Heart right ventricle (tissue), 16 donors: ENCODE results near the gene L3MBTL1. TPM values are rescaled to one million over a fixed set of nuclear protein-coding genes. Genes with fewer than 3 reads are reported as not detected.

Source experiments
- ATAC-seq, 8 donors: fragments of 200-7000 bp; cut with Tn5 transposase; one replicate each; pipeline ENCODE4 v1.9.1; 2020; ENCODE audit warnings: mild to moderate bottlenecking in 8 of 8, moderate library complexity in 8 of 8, moderate number of reproducible peaks in 1 of 8
- DNase-seq, 2 donors: peaks; one replicate each; pipeline ENCODE4 v3.0.0-alpha.2; 2020
- H3K27ac ChIP-seq, 10 donors: fragments of 200-600 bp; sonication (generic) in 2 of 10; one replicate each; pipeline versions ENCODE4 v1.5.0 to v1.8.0; 2020 to 2022; ENCODE audit warnings: mild to moderate bottlenecking in 3 of 10
- H3K27me3 ChIP-seq, 7 donors: fragments of 200-600 bp; one replicate each; pipeline ENCODE4 v1.8.0; 2021 to 2022; ENCODE audit warnings: mild to moderate bottlenecking in 2 of 7
- H3K36me3 ChIP-seq, 9 donors: fragments of 200-600 bp; sonication (generic) in 1 of 9; one replicate each; pipeline versions ENCODE4 v1.5.0 to v1.8.0; 2020 to 2022; ENCODE audit warnings: mild to moderate bottlenecking in 2 of 9
- H3K4me1 ChIP-seq, 9 donors: fragments of 200-600 bp; sonication (generic) in 1 of 9; one replicate each; pipeline versions ENCODE4 v1.5.0 to v1.8.0; 2020 to 2022; ENCODE audit warnings: mild to moderate bottlenecking in 4 of 9
- H3K4me3 ChIP-seq, 10 donors: fragments of 200-600 bp; sonication (generic) in 2 of 10; one replicate each; pipeline versions ENCODE4 v1.5.0 to v1.8.0; 2020 to 2022; ENCODE audit warnings: mild to moderate bottlenecking in 7 of 10, moderate library complexity in 2 of 10
- H3K9me3 ChIP-seq, 11 donors: fragments of 200-600 bp in 10 of 11; sonication (generic) in 2 of 11; one replicate each; pipeline versions ENCODE4 v1.5.0 to v1.8.0; 2013 to 2022; ENCODE audit warnings: mild to moderate bottlenecking in 2 of 11, control low read depth in 1 of 11, moderate library complexity in 1 of 11
- WGBS, 2 donors: extraction: QIAGEN DNeasy Blood & Tissue Kit; methylation state at CpG; one replicate each; pipeline ENCODE4 v1.1.7; 2013; ENCODE audit warnings: inconsistent platforms in 1 of 2; 5-methylcytosine and 5-hydroxymethylcytosine counted together
- intact Hi-C, 10 donors: fragments of 100-400 bp; cut with DNase I; formaldehyde crosslinking; loops; one replicate each; pipeline versions ENCODE4 v1.11.1 to v1.14.2; 2022
- polyA plus RNA-seq, 2 donors: library from polyadenylated mRNA; stranded (reverse); fragments of 200-250 nt; gene quantifications; one replicate each; pipeline ENCODE4 v1.2.3, GENCODE V29; 2013
- total RNA-seq, 10 donors: library from RNA; stranded (reverse); fragmentation: NEBNext Ultra II Directional in 3 of 10; extraction: Animal tissue kit (Norgen Biotek cat#: 25700) in 3 of 10; gene quantifications; one replicate each; pipeline versions ENCODE4 v1.2.1 to v1.2.4, GENCODE V29; 2021 to 2023
- TF ChIP-seq, protein P1 (sequence below), 9 donors: fragments of 200-600 bp; sonication (generic) in 2 of 9; IDR thresholded peaks; one replicate each; pipeline versions ENCODE4 v1.5.0 to v1.8.0; 2021 to 2022; ENCODE audit warnings: antibody characterized with exemption in 9 of 9, mild to moderate bottlenecking in 5 of 9, moderate library complexity in 1 of 9
- donor health status: Arrhythmogenic right ventricular cardiomyopathy.
- donor health status: ischemic (EF 13 %, LVEDD 7.1; RV severe dilation, severe dysfunction).
- donor health status: healthy with polysubstance abuse.
- donor health status: DM: no; HTN: yes; CAD: no.
- donor health status: DM: no; HTN: no; CAD: no.
- donor health status: ischemic (EF 25% LVEDD 6.9; RV normal size, moderate dysfunction).
- donor health status: ischemic (EF 25% LVEDD 5.7; RV mildly dilated, moderate dysfunction).
- donor health status: healthy.
- donor health status: DM: yes; HTN: yes; CAD: no.
- donor health status: Ischemic cardiomyopathy.
- donor health status: ischemic (EF 35%, LVEDD 5.7; RV mildly dilated, moderate dysfunction).
- donor health status: nonischemic (EF 11% LVEDD 7.7; RV severe dilation, severe dysfunction).
- donor health status: DM: yes; HTN: yes; CAD: no.
- donor health status: PGD.
- donor health status: ischemic (EF 29% LVEDD 5.4; RV normal size, mild dysfunction).
- donor health status: nonischemic (EF 23%, LVEDD 6.1; RV moderate dilation, normal function).

Gene L3MBTL1
- total and polyA plus RNA-seq, 12 donors: 1.2 to 9.0 (median 4.9) TPM

DNA sequence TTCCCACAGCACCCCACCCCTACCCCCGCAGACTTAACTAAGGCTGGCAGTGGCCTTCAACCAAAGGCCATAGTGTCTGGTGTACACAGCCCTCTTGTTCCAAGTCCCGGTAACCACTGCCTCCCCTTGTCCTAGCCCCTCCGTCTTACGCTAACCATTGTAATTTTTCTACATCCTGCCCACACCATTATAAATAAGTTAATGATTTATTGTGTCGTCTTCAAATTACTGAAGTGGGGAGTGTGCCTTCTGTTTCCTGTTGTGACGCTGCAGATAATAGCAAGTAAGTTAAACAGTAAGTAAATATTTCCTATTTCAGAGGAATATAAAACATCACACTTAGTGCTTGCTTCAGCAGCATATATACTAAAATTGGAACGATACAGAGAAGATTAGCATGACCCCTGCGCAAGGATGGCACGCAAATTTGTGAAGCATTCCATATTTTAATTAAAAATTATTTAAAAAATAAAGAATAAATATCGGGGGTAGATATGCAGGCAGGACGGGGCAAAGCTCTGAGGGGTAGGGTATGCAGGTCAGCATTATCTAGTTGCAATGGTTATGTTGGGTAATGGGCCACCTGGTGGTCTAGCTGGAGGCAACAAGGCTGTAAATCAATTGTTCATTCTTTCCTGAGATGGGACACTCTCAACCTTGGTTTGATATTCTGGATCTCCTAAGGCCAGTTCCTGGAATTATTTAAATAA lies 34.7 kb upstream of the L3MBTL1 start:
- H3K9me3 ChIP-seq: no peaks in the 10 kb centered on the region
- ATAC-seq (peak in 1 of 8 donors; percentile 23), DNase-seq (no peak)
- intact Hi-C loops: no loop called here
- no peak overlapping the region for H3K27ac ChIP-seq
- no peak overlapping the region for H3K4me3 ChIP-seq
- TF ChIP-seq, protein P1, sequence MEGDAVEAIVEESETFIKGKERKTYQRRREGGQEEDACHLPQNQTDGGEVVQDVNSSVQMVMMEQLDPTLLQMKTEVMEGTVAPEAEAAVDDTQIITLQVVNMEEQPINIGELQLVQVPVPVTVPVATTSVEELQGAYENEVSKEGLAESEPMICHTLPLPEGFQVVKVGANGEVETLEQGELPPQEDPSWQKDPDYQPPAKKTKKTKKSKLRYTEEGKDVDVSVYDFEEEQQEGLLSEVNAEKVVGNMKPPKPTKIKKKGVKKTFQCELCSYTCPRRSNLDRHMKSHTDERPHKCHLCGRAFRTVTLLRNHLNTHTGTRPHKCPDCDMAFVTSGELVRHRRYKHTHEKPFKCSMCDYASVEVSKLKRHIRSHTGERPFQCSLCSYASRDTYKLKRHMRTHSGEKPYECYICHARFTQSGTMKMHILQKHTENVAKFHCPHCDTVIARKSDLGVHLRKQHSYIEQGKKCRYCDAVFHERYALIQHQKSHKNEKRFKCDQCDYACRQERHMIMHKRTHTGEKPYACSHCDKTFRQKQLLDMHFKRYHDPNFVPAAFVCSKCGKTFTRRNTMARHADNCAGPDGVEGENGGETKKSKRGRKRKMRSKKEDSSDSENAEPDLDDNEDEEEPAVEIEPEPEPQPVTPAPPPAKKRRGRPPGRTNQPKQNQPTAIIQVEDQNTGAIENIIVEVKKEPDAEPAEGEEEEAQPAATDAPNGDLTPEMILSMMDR (IDR thresholded peaks at IDR 0.05): no peak
- H3K27me3 ChIP-seq: no peaks in the 10 kb centered on the region
- peaks cover 0 to 7% (median 0%) of the 10 kb centered on the region in 9 donors for H3K4me1 ChIP-seq
- WGBS, 2 donors: 72 to 73% methylated on average over 11 of the region's 11 CpGs
- H3K36me3 ChIP-seq: peaks cover 0 to 46% (median 4%) of the 10 kb centered on the region in 9 donors

DNA sequence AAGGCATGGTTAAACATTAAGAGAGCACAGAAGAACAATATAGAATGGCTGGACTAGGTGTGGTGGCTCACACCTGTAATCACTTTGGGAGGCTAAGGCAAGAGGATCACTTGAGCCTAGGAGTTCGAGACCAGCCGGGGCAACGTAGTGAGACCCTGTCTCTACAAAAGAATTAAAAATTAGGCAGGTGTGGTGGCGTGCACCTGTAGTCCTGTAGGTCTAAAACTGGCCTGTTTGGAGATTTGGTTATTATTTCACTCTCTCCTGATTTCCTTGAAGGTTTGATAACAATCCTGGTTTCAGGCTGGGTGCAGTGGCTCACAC lies 34.2 kb upstream of the L3MBTL1 start:
- Histone ChIP-seq H3K4me1 (peaks cover 0 to 7% (median 0%) of the 10 kb centered on the region in 9 donors), H3K27me3 (no peaks in the 10 kb centered on the region), H3K36me3 (peaks cover 0 to 41% (median 4%) of the 10 kb centered on the region in 9 donors), H3K4me3 (no peak overlapping the region), H3K9me3 (no peaks in the 10 kb centered on the region), H3K27ac (no peak overlapping the region)
- intact Hi-C loops: no loop called here
- ATAC-seq (no peak), DNase-seq (no peak)
- WGBS, 2 donors: 97 to 98% methylated on average over 4 of the region's 4 CpGs
- TF ChIP-seq, protein P1 (IDR thresholded peaks at IDR 0.05): no peak

DNA sequence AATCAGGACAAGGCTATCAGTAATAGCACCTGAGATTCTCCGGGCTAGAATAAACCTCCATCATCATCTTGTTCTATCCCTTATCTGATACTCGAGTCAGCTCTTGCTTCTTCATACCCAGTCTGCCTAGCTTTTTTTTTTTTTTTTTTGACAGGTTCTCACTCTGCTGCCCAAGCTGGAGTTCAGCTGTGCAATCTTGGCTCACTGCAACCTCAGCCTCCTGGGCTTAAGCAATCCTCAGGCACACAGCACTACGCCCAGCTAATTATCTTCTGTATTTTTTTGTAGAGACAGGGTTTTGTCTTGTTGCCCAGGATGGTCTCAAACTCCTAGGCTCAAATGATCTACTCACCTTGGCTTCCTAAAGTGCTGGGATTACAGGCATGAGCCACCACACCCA lies 30.3 kb upstream of the L3MBTL1 start:
- intact Hi-C loops: no loop called here
- Histone ChIP-seq H3K36me3 (peaks cover 0 to 4% (median 0%) of the 10 kb centered on the region in 9 donors), H3K4me3 (no peak overlapping the region), H3K27me3 (no peaks in the 10 kb centered on the region), H3K9me3 (peaks cover 0 to 8% (median 0%) of the 10 kb centered on the region in 11 donors), H3K27ac (no peak overlapping the region), H3K4me1 (peaks cover 0 to 7% (median 0%) of the 10 kb centered on the region in 9 donors)
- WGBS, 2 donors: 67 to 70% methylated on average over 3 of the region's 3 CpGs
- TF ChIP-seq, protein P1 (IDR thresholded peaks at IDR 0.05): no peak
- DNase-seq (no peak), ATAC-seq (no peak)

DNA sequence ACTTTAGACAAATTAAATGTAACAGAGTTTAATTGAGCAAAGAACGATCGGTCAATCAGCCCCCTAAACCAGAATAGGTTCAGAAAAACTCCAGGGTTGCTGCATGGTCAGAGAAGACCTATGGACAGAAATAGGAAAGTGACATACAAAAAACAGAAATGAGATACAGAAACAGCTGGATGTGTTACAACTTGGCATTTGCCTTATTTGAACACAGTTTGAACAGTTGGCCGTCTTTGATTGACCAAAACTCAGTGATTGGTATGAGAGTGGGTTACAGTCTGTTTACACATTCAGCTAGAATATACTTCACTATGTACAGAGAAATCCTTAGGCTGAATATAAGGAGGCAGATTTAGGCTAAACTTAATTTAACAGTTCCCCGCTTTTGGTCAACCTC lies 29.9 kb upstream of the L3MBTL1 start:
- H3K36me3 ChIP-seq: peaks cover 0 to 4% (median 0%) of the 10 kb centered on the region in 9 donors
- TF ChIP-seq, protein P1 (IDR thresholded peaks at IDR 0.05): no peak
- H3K27ac ChIP-seq: no peak overlapping the region
- H3K4me3 ChIP-seq: no peak overlapping the region
- no peak for ATAC-seq
- intact Hi-C loops: no loop called here
- H3K27me3 ChIP-seq: no peaks in the 10 kb centered on the region
- WGBS, 2 donors: 83 to 89% methylated on average over 4 of the region's 4 CpGs
- H3K4me1 ChIP-seq: peaks cover 0 to 4% (median 0%) of the 10 kb centered on the region in 9 donors
- no peak for DNase-seq
- H3K9me3 ChIP-seq: peaks cover 0 to 8% (median 0%) of the 10 kb centered on the region in 11 donors
